Measurements from ENCODE around the gene GALM. TPM values are rescaled to one million over a fixed set of nuclear protein-coding genes. Genes with fewer than 3 reads are reported as not detected.

Gene GALM
- total RNA-seq, 1 experiment from 2014 or later: 9.1 TPM

DNA sequence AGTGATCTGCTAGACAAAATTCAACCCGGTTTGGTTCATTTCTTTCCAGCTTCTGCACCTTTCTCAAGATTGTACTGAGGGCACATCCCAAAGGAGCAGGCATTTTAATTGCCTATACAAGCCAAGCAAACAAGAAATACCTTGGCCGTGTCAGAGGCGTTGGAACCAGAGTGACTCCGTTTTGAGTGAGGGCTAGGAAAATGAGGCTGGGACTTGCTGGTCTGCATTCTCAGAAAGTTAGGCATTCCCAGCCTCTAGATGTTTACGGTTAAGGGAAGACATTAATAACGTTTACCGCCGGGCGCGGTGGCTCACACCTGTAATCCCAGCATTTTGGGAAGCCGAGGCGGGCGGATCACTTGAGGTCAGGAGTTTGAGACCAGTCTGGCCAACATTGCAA, 110.6 kb downstream of the GALM start:
- Mint-ChIP-seq H3K27ac (ENCODE audit: unreplicated experiment) (no peak overlapping the region), H3K4me1 (ENCODE audit: low read depth, unreplicated experiment) (peaks cover 20% of the 10 kb centered on the region), H3K36me3 (ENCODE audit: insufficient read depth, unreplicated experiment) (peaks cover 27% of the 10 kb centered on the region), H3K9me3 (ENCODE audit: low read depth, unreplicated experiment) (no peaks in the 10 kb centered on the region), H3K4me3 (ENCODE audit: low read depth, unreplicated experiment) (no peak overlapping the region), H3K27me3 (ENCODE audit: unreplicated experiment) (no peaks in the 10 kb centered on the region)
- no TSS peak for BruUV-seq (replicated peaks)
- CTCF ChIA-PET: no interaction called here
- DNase-seq: no peak
- TF ChIP-seq, protein P1, sequence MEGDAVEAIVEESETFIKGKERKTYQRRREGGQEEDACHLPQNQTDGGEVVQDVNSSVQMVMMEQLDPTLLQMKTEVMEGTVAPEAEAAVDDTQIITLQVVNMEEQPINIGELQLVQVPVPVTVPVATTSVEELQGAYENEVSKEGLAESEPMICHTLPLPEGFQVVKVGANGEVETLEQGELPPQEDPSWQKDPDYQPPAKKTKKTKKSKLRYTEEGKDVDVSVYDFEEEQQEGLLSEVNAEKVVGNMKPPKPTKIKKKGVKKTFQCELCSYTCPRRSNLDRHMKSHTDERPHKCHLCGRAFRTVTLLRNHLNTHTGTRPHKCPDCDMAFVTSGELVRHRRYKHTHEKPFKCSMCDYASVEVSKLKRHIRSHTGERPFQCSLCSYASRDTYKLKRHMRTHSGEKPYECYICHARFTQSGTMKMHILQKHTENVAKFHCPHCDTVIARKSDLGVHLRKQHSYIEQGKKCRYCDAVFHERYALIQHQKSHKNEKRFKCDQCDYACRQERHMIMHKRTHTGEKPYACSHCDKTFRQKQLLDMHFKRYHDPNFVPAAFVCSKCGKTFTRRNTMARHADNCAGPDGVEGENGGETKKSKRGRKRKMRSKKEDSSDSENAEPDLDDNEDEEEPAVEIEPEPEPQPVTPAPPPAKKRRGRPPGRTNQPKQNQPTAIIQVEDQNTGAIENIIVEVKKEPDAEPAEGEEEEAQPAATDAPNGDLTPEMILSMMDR (IDR thresholded peaks at IDR 0.05; ENCODE audit: unreplicated experiment): no peak
- intact Hi-C loops (cut with micrococcal nuclease; ENCODE audit: unreplicated experiment): no loop called here

DNA sequence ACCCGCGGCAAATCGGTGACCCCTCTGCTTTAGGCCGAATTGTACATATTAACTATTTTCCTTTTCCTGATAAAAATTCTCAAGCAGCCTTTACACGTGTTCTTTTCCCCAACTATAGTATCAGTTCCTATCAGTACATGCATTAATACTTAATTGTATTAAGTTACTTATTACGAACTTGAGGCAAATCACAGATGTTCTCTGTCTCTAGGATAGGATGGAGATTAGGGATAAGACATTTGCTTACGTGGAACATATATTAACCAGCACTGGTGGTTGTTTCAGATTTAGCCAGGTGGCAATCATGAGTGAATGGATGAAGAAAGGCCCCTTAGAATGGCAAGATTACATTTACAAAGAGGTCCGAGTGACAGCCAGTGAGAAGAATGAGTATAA, 112.8 kb downstream of the GALM start:
- peak overlapping the region; percentile 89 for H3K27ac Mint-ChIP-seq (ENCODE audit: unreplicated experiment)
- intact Hi-C loops (cut with micrococcal nuclease; ENCODE audit: unreplicated experiment): loop anchor here (2.0 kb wide), 1 partner anchor 28 kb away; the partner anchor contains the start of gene SRSF7

DNA sequence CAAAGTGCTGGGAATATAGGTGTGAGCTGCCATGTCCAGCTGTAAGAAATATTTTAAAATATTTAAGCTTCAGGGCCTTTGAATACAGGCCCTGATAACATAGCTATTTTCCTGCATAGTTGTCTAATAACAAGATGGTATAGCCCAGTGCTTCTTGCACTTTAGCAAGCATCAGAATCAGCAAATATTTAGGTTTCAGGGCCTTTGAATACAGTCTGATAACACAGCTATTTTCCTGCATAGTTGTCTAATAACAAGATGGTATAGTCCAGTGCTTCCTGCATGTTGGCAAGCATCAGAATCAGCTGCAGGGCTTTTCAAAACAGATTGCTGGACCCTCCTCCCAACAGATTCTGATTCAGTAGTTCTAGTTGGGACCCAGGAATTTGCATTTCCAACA, 117.7 kb downstream of the GALM start:
- no peaks in the 10 kb centered on the region for H3K9me3 Mint-ChIP-seq (ENCODE audit: low read depth, unreplicated experiment)
- intact Hi-C loops (cut with micrococcal nuclease; ENCODE audit: unreplicated experiment): no loop called here
- DNase-seq: no peak
- no peaks in the 10 kb centered on the region for H3K27me3 Mint-ChIP-seq (ENCODE audit: unreplicated experiment)
- peaks cover 20% of the 10 kb centered on the region for H3K36me3 Mint-ChIP-seq (ENCODE audit: insufficient read depth, unreplicated experiment)
- H3K4me3 Mint-ChIP-seq (ENCODE audit: low read depth, unreplicated experiment): no peak overlapping the region
- CTCF ChIA-PET: interaction anchor here (0.7 kb wide), 1 partner anchor 519 kb away, joined by 3 read pairs; no protein-coding TSS in a partner anchor
- BruUV-seq (replicated peaks): no TSS peak
- TF ChIP-seq, protein P1 (IDR thresholded peaks at IDR 0.05; ENCODE audit: unreplicated experiment): no peak
- no peaks in the 10 kb centered on the region for H3K4me1 Mint-ChIP-seq (ENCODE audit: low read depth, unreplicated experiment)
- no peak overlapping the region for H3K27ac Mint-ChIP-seq (ENCODE audit: unreplicated experiment)

More for the DNA sequence above, 112.8 kb downstream of the GALM start:
- CTCF ChIA-PET: interaction anchor here (0.6 kb wide), 1 partner anchor 1795 kb away, joined by 3 read pairs; no protein-coding TSS in a partner anchor
- peaks cover 36% of the 10 kb centered on the region for H3K36me3 Mint-ChIP-seq (ENCODE audit: insufficient read depth, unreplicated experiment)
- peak overlapping the region; percentile 95 for H3K4me3 Mint-ChIP-seq (ENCODE audit: low read depth, unreplicated experiment)
- peaks cover 20% of the 10 kb centered on the region for H3K4me1 Mint-ChIP-seq (ENCODE audit: low read depth, unreplicated experiment)
- no peaks in the 10 kb centered on the region for H3K9me3 Mint-ChIP-seq (ENCODE audit: low read depth, unreplicated experiment)
- no peaks in the 10 kb centered on the region for H3K27me3 Mint-ChIP-seq (ENCODE audit: unreplicated experiment)
- no TSS peak for BruUV-seq (replicated peaks)
- TF ChIP-seq, protein P1 (IDR thresholded peaks at IDR 0.05; ENCODE audit: unreplicated experiment): no peak
- no peak for DNase-seq

Other genes starting within 250 kb of the GALM start
- 47.6 and 51.3 TPM in 2 replicates for gene HNRNPLL, start 63.2 kb upstream of the GALM start, total RNA-seq (2022)
- 184 and 203 TPM in 2 replicates for gene SRSF7, start 85.2 kb downstream of the GALM start, total RNA-seq (2022)
- 24.4 TPM in 2 replicates for gene GEMIN6, start 112.1 kb downstream of the GALM start, total RNA-seq (2022)
- gene DHX57, start 209.8 kb downstream of the GALM start, total RNA-seq (2022): 14.3 and 20.3 TPM in 2 replicates
- gene MORN2, start 209.9 kb downstream of the GALM start, total RNA-seq (2022): 12.9 and 15.1 TPM in 2 replicates
- gene ARHGEF33, start 223.8 kb downstream of the GALM start, total RNA-seq (2022): 0.34 and 0.71 TPM in 2 replicates

All from Calu3 (cell line).